GM18870 (cell line): ENCODE measurements around the gene KDM2B.

Source experiments
- ATAC-seq: cut with Tn5 transposase; IDR thresholded peaks from one replicate; pipeline ENCODE4 v1.9.1; 2021; ENCODE audit warnings: moderate library complexity; ENCODE audit not compliant: unreplicated experiment

KDM2B gene

DNA sequence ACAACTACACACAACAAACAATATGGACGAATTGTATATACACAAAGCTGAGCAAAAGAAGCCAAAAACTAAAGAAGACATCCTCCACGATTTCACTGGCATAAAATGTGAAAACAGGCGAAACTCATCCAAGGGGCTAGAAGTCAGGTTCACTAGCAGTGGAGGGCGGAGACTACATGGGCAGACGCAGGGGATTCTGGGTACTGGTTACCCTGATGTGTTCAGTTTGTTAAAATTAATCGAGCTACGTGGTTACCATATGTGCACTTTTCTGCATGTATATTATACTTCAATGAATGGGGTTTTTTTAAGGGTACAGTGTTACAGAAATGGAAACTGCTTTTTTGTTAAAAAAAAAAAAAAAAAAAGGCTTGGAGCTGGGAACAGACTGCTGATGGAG, 12.3 kb downstream of the KDM2B start:
- ATAC-seq, result no peak

GRCh38 chr12:121565076-121565475, 15.7 kb downstream of the KDM2B start:
- no peak for ATAC-seq

GRCh38 chr12:121562488-121562887, 18.3 kb downstream of the KDM2B start:
- ATAC-seq, result no peak

DNA sequence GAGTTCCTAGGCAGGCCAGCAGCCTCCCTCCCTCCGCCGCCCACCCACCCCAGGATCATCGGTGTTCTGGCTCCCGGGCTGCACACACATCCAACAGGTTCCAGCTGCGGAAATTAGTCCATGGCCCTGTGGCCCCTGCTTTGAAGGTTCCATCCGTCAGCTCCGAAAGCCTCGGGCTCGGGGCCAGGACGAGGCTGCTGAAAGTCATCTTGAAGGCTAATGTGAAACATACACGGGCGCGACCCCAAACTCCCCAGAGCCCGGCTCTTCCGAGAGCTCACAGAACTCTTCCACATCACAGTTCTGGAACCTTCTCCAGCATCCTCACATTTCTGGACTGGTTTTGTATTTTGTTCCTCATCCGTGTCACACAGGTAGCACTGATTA, 19.8 kb downstream of the KDM2B start:
- ATAC-seq, result no peak

DNA sequence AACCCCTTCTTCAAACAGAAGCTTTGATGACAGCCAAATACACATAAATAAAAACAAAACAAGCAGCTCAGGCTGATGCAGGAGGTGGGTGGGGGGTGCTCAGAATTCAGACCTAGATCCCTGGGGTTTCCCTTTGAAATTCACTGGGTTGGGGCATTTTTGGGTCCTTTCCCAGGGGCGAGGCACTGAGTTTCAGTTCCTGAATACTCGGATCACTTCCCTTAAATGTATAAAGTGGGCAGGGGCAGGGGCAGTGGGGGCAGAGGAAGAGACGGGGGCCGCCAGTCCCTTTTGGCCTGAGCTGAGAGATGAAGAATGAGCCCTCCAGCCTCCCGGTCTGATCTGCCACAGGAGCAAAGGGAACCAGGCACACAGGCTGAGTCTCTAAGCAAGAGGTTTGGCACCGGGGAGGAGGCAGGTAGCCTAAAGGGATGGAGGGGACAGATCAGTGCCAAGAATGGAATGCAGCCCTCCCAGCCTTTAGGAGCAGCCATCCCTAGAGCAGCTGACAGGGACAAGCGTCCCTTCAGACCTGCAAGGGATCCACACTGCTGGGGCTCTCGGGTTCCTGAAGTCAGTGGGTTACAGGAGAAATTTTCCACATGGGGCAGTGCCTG, 20.3 kb downstream of the KDM2B start:
- no peak for ATAC-seq

- ATAC-seq, result no peak
Observed at GRCh38 chr12:121558956-121559355, 21.9 kb downstream of the KDM2B start.

DNA sequence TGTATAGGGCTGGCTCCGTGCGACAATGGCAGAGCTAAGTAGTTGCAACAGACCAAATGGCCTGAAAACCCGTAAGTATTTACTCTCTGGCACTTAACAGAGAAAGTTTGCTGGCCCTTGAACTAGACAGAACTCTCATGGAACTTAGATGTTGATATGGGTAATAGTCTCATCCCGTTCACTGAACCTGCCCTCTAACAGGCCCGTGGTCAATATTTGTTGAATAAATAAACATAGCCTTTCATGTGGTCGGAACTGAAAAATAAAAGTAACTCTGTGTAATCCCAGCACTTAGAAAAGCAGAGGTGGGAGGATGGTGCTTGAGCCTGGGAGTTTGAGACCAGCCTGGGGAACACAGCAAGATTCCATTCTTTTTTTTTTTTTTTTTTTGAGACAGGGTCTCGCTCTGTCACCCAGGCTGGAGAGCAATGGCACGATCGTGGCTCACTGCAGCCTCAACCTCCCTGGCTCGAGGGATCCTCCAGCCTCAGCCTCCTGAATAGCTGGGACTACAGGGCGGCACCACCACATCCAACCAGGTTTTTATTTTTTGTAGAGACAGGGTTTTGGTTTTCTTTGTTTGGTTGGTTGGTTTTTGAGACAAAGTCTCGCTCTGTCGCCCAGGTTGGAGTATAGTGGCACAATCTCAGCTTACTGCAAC, 29.7 kb downstream of the KDM2B start:
- no peak for ATAC-seq

DNA sequence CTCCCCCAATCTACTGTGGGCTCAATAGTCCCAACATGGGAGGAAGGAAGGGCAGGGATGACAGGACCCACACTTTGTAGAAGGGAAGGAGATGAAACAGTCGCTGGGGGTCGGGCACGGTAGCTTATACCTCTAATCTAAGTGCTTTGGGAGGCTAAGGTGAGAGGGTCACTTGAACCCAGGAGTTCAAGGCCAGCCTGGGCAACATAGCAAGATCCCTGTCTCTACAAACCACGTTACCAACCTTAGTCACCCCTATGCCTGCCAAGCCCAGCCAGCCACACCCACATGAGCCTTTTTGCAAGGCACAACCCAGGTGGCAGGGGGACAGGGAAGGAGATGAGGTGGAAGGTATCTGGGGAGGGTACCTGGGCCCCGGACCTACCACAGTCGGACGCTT, 31.7 kb downstream of the KDM2B start:
- no peak for ATAC-seq

DNA sequence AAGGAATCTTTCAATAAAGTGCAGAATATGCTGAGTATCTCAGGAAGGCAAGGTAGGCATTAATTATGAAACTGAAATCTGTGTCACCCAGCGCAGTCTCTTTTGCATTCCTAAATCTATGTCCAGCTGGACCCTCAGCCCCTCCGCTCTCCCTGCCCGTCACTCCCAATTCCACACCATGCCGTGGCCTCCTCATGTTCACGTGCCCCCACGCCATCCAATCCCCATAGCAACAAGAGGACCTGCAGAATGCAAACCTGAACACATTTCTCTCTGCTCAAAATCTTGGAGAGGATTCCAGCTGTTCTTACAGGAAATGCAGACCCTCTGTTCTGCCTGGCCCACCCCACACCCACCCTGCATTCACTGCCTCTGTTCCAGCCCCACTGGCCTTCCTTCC, 35.3 kb downstream of the KDM2B start:
- ATAC-seq, result no peak

DNA sequence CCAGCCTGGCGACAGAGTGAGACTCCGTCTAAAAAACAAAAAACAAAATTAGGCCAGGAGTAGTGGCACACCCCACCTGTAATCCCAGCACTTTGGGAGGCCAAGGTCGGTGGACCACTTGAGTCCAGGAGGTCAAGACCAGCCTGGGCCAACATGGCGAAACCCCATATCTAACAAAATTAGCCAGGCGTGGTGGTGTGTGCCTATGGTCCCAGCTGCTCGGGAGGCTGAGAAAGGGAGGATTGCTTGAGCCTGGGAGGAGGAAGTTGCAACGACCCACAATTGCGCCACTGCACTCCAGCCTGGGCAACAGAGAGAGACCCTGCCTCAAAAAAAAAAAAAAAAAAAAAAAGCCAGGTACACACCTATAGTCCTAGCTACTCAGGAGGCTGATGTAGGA, 37.0 kb downstream of the KDM2B start:
- no peak for ATAC-seq

DNA sequence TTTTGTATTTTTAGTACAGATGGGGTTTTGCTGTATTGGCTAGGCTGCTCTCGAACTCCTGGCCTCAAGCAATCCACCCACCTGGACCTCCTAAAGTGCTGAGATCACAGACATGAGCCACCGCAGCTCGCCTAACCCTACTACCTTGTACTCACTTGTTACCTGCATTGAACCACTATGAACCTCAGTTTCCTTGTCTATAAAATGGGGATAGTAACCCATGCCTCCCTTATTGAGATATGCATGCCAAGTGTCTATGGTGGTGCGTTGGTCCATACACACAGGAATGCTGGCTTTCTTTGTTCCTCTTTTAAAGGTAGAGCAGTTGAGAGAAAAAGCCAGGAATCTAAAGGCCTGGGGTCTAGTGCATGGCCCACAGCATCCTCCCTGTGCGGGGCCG, 40.9 kb downstream of the KDM2B start:
- ATAC-seq, result no peak

GRCh38 chr12:121538699-121539061, 42.1 kb downstream of the KDM2B start:
- ATAC-seq, result no peak

DNA sequence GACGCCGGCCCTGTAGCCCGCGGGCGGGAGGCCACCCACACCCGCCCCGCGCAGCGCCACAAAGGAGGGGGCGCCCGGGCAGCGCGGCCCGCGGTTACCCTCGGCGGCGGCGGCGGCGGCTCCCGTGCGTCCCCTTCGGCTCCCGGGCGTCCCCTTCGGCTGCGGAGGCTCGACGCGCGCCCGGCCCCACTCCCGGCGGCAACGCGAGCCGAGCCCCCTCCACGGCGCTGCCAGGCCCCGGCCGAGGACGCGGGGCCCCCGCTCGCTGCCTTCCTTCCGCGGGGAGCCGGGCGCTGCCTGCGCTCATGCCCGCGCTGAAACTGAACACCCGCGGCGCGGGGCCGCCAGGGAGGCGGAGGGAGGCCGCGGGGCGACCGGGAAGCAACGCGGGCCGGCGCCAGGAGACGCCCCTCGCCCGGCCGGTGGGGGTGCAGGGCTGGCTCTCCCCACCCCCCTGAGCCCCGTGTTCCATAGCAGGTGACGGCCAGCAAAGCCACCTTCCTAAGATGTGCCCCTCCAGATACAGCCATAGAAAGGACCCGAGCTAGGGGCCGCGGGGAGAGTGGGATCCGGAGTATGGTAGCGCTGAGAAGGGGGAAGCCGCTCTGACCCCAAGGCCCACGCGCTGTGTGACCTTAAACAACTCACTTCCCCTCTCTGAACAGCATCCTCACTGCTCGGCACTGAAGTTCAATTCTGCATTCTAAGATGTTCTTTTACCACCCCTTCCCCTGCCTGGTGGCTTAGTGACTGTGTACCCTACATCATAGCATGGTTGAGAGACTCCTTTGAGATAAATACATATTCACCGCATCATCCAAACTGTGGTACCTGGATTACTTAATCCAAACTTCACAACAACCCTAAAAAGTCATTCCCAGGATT, 42.8 kb downstream of the KDM2B start:
- no peak for ATAC-seq

GRCh38 chr12:121536899-121537813, 43.7 kb downstream of the KDM2B start:
- peak; percentile 49 for ATAC-seq

DNA sequence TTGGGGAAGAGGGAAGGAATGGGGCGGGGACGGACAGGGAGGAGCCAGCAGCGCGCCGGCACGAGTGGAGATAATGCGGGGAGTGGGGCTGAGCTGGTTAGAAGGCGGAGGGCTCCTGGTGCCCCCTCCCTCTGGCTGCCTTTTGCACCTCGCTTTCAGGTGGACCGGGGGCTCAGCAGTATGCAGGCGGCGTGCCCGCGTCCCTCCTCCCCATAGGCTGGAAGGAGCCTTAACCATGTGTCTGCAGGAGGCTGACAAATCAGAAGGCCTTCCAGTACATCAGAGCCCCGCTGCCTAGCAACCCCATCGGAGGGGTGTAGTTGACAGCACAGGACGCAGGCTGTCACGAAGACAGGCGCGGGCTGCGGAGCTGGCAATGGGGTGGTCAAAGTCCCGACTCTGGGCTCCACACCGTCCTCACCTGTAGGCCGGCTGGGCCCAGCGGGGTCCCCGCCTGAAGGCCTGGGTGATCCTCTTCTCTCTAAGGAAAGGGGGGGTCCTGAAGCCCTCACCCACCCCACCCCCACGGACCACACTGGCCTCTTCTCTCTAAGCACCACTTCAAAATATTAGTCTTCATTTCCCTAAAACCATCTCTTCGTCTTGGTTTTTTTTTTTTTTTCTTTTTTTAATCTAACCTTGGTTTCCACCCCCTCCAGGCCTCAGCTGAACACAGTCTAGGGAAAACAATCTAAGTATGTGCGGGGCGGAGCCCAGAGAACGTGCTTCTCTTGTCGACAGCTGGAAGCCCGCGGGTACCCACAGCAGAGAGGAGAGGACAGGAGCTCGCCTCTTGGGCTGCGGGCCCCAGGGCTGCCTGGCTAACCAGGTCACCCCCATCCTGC, 44.5 kb downstream of the KDM2B start:
- peak; percentile 41 for ATAC-seq

- ATAC-seq, result no peak
Observed at GRCh38 chr12:121535150-121536053, 45.4 kb downstream of the KDM2B start.

- ATAC-seq, result no peak
Observed at GRCh38 chr12:121534495-121535148, 46.2 kb downstream of the KDM2B start.

DNA sequence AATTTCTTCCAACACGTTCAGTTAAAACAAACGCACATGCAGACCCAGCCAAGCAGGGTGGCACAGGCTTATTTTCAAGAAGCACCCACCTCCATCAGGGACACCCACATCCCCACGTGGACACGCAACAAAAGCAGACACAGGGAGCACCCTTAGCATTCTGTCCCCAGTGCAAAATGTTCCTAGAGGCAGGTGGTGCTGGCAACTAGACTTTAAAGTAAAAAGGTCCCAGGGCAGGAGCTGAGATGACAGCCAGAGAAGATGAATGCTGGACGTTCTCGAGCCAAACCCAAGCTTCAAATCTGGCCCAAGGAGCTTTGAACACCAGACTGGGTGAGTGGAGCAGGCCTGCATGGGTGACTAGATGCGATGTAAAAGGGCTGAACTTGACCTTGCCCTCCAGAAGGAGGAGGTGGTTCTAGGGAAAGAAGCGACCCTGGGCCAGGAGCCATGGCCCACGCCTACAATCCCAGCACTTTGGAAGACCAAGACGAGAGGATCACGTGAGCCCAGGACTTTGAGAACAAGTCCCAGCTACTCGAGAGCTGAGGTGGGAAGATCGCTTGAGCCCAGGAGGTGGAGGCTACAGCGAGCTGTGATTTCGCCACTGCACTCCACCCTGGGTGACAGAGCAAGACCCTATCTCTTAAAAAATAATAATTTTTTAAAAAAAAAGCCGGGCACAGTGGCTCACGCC, 47.3 kb downstream of the KDM2B start:
- no peak for ATAC-seq
